NCI-H526 (cell line): ENCODE data around the gene FZD2.
"Not testable (repeated sequence)": the region's sequence is repeated elsewhere in the genome, so short reads cannot be mapped to it uniquely, and the experiment has no call there.

Source experiments
- DNase-seq, 2 experiments: peaks; one replicate each; lab custom pipeline; 2025; lab: John Stamatoyannopoulos, UW

The FZD2 gene

DNA sequence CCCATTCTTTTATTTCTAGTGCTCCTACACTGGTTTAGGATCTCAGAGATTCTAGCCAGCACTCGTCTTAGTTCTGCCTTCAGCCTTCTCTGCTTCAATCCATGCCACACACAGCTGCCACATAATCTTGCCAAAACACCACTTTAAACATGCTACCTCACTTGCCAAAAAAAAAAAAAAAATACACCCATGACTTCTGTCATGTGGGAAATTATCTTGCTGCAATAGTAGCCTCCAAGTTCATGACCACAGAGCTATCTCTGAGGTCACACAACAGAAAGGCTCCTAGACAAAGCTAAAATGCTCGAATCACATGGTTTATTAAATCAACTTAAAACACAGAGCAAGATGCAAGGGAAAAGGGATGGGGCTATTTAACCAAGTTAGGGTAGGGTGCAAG lies 18.1 kb downstream of the FZD2 start:
- no peak for DNase-seq

DNA sequence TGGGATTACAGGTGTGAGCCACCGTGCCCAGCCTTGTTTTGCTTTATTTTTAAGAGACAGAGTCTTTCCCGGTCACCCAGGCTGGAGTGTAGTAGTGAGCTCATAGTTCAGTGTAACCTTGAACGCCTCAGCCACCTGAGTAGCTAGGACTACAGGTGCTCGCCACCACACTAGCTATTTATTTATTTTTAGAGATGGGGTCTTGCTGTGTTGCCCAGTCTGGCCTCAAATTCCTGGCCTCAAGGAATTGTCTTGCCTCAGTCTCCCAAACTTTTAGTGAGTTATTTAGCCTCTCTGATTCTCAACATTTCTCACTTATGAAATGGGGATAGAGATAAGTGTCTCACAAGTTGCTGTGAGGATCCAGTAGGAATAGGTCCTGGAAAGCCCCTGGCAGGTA lies 21.7 kb downstream of the FZD2 start:
- no peak for DNase-seq

DNA sequence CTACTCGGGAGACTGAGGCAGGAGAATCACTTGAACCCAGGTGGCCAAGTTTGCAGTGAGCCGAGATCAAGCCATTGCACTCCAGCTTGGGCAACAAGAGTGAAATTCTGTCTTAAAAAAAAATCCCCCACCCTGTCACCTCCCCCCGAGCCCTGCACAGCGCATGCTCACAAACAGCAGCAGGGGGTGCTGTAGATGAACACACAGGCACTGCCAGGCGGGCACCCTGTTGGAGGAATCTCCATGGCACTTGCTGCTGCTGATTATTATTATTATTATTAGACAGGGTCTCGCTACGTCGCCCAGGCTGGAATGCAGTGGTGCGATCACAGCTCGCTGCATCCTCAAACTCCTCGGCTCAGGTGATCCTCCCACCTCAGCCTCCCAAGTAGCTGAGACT lies 24.6 kb downstream of the FZD2 start:
- DNase-seq, result peak; percentile 18 to 63

DNA sequence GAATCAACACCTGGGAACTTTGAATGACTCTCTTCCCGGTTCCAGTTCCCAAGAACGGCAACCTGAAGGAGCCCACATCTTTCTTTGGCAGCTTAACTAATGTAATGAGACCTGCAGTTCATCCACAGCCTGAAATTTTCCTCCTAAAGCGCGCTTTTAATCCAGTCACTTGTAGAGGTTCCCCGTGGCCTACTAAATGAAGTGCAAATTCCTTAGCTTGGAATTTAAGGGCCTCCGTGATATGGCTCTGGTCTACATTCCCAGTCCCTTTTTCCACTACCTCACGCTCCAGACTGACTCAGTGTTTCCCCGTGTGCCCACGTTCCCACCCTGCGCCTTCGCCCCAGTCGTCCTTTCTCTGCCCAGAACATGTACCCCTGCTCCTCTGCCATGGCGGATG lies 27.2 kb downstream of the FZD2 start:
- DNase-seq, result no peak

DNA sequence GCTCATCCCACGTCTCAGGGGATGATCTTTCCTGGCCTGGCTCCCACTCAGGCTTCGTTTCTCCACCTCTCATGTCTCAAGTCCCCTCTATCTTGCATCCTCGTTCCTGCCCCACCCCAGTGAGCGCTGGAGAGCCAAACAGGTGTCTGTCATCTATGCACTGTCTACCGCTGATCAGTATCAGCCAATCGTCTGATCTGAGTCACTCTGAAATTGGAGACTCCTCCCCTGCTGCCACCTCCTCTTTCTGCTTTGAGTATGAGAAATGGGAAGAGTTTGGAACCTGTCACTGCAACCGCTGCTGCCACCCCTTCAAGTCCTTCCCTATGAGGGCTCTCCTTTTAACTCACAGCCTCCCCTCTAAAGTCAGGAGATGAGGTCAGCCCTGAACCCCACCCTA lies 28.0 kb downstream of the FZD2 start:
- no peak for DNase-seq

DNA sequence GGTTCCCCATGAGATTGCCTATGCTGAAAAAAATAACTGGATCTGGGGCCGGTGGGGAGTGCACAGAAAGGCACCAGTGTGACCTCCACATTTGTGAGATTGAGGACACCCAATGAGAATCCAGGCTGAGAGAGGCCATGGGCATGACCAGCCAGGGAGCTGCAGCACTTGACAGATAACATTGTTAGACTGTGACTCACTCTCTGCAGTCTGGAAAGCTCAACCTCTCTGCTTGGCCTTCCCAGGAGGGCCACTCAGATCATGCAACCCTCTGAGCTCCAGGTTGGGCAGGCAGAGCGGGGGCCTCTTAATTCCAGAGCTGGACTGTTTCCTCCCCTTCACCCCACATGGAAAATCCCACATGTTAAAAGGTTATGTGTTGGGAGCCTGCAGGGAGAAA lies 30.1 kb downstream of the FZD2 start:
- no peak for DNase-seq

DNA sequence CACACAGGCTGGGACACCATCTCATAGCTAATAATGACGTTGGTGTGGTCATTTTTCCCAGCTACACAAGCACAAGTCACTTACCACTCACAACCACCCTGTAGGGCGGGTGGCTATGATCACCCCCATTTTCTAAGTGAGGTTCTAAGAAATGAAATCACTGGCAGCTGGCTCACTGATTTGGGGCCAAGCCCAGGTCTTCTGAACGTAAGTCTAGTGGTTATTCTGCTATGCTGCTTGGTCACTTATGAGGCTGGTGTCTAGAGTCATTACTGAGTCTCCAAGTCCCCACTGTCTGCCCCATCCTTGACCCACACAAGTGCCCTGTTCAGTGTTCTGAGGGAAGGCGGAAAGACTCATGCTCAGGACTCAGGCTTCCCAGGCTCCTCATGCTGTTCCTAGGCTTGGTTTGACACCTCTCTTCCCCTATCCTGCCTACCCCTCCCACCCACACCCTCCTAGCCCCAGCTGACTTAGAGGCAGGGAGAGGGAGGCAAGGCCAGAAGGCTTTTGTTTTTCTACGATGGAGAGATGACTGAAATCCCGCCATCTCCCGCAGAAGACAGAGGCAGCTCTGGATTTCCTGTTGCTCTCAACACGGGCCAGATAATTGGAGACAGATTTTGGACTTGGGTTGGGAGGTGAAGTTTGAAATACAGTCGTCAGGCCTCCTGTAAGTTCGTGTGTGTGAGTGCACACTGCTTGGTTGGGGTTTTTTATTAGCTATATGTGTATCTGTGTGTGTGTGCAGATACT lies 32.2 kb downstream of the FZD2 start:
- DNase-seq, result no peak

DNA sequence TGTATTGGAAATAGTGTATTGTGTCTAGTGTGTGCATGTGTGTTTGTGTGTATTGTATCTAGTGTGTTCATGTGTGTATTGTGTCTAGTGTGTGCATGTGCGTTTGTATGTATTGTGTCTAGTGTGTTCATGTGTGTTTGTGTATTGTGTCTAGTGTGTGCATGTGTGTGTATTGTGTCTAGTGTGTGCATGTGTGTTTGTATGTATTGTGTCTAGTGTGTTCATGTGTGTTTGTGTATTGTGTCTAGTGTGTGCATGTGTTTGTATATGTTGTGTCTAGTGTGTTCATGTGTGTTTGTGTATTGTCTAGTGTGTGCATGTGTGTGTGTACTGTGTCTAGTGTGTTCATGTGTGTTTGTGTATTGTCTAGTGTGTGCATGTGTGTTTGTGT lies 32.8 kb downstream of the FZD2 start:
- DNase-seq, result not testable (repeated sequence)

DNA sequence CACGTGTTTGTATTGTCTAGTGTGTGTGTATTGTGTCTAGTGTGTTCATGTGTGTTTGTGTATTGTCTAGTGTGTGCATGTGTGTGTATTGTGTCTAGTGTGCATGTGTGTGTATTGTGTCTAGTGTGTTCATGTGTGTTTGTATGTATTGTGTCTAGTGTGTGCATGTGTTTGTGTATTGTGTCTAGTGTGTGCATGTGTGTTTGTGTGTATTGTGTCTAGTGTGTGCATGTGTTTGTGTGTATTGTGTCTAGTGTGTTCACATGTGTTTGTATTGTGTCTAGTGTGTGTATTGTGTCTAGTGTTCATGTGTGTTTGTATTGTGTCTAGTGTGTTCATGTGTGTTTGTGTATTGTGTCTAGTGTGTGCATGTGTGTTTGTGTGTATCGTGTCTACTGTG lies 33.5 kb downstream of the FZD2 start:
- not testable (repeated sequence) for DNase-seq

DNA sequence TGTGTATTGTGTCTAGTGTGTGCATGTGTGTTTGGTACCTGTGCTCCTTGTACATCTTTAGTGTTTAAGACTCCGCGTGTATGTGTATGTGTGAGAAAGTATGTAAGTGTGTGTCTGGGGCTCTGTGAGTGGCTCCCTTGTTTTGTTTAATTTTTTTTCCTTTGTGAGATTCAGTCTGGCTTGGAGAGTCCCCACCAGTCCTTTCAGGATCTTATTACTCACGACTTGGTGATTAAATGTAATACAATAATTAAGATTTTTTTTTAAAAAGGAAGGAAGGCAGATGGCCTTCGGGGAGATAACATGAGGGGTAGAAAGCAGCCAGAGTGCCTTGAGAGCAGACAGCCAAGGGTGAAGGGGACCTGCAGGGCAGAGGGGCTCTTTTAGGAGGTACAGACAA lies 33.9 kb downstream of the FZD2 start:
- DNase-seq, result no peak

DNA sequence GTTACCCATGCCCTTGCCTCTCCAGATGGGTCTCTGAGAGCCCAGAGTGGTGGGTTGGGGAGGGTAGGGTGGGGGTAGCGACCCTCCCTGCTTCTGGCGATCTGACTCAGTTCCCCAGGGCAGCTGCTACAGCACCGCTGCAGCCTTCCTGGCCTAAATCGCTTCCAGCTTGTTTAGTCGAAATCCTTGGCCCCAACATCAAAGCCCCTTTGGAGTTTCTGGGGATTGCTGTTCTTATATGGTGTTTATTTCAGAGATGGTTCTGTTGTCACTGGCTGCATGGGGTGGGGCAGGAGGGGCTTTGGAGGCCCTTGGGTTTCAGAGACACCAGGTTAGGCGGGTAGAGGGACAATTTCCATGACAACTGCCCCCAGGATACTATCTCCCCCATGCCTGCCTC lies 35.9 kb downstream of the FZD2 start:
- DNase-seq, result no peak

DNA sequence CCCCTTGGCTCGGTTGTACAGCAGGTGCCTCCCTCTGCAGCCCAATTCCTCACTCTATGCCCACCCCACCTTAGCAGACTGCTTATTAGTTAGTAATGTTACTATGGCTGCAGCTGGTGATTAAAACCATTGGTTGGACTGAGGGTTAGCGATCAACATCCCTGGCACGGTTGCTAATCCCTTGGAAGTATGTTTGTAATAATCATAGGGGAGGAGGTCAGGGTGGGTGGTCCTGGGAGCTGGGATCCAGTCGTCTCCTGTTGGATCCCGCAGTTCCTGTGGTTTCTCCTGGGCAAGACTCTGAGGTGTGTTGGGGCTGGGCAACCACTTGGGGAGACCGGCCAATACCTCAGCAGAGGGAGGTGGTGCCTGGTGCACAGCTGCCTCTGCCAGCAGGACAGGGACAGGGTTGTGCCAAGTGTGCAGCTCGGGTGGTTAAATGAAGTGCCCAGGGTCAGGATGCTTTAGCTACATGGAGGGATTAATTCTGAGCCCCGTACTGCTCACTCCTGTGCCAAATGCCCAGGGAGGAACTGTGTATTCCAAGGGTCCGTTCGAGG lies 38.0 kb downstream of the FZD2 start:
- DNase-seq, result no peak

DNA sequence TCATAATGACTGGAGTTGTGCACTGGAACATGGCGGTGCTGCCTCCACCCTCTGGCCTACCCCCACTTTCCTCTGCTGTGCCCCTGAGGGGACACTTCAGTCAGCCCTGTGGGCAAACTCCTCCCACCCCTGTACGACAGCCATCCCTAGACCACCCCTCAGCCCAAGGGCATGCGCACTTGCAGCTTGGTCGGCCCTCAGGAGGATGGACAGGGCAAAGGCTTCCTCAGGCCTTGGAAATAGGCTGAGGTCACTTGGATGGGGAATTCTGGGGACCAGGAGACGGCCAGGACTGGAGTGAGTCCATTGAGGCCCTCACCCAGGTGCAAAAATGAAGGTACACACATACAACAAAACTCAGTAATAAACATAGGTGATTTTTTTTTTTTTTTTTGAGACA lies 41.0 kb downstream of the FZD2 start:
- DNase-seq, result no peak

DNA sequence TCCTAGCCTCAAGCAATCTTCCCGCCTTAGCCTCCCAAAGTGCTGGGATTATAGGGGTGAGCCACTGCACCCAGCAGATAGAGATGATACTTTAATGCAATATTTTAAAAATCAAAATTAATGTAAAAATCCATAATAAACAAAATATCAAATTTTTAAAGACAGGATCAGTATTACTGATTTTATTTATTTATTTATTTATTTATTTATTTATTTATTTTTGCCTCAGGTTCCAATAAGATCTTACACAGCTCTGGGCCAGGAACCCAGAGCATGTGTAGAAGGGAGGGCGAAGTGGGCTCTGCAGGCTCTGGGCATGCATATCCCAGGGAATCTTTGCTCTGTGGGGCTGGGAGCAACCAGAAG lies 41.6 kb downstream of the FZD2 start:
- no peak for DNase-seq

DNA sequence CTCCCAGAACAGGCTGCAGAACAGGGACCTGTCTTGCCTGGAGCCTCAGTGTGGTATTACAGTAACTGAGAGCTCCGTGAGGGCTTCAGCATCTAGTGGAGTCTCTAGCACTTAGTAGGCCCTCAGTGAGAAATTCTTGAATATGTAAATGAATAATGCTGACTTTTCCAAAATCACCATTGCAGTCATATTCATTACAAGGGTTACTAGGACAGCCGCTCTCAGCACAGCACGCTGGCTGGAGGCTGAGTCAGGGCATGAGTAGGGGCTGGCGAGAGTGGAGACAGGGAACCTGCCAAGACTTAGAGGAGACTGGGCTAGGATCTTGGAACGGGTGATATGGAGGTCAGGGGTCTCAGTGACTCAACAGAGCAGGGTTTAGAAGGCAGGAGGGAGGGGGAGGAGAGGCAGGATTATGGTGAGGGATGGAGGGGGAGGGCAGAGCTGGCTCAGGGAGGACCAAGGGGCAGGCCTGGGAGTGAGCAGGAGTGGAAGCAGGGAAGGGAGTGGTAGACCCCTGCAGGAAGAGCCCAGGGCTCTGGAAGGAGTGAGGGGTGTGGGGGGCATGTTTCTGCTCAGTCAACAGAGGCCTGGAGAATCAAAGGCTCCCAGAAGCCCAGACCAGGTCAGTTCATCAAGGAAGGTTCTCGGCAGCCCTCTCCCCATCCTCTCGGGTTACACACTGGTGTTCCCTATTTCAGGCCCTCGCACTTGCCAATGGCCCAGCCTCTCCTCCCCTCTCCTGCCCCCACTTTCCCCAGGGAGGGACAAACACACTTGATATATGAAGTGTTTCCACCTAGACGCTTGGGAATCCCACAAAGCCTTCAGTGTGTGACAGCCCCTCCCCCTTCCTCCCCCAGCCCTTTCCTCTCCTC lies 42.3 kb downstream of the FZD2 start:
- DNase-seq, result no peak

DNA sequence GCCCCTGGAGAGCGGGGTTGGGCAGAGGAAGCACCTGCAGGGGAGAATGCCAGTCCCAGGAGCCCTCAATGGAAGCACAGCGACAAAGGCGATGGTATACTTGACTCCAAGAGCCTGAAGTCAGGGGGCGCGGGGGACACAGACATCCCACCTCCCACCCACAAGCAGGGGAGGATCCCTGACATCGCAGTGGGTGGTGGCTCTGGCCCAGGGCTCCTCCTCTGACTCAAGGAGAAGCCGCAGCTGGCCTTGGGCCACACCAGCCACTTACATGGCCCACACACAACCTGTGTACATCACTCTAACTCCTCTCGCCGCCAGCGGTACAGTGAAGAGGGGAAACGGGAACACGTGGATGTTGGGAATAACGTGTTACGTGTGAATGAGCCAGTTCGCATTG lies 44.3 kb downstream of the FZD2 start:
- DNase-seq, result no peak

DNA sequence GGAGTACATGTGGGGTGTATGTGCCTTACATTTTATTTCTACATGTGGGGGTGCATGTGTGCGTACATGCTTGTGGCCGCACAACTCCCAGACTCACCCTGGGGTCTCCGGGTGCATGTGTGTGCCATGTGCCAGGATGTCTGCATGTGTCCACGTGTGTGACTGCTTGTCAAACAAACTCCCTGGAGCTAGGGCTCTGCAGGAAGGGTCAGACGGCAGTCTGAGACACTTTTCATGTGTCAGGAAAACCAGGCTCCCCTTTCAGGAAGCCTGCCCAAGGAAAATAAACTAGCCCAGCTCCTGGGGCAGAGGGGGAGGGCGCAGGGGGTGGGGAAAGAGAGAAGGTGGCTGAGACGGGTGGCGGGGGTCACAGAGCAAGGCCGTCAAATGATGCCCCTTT lies 44.7 kb downstream of the FZD2 start:
- no peak for DNase-seq

DNA sequence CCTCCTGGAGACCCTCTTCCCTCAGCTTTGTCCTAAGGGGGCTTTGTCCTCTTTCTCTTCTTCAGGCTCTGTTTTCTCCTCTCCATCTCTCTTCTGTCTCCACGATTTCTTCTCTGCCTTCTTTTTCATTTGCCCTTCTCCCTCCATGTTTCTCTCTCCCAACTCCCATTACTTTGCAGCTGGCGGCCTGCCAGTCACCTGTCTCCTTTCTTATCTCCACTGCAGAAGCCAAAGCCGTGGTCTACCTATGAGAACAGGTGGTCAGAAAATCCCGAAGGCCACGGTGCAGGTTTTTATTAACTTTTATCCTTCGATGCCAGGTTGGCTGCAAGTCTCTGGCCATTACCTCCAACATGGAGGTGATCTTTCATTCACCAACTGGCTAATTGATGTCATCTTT lies 45.1 kb downstream of the FZD2 start:
- DNase-seq, result no peak

DNA sequence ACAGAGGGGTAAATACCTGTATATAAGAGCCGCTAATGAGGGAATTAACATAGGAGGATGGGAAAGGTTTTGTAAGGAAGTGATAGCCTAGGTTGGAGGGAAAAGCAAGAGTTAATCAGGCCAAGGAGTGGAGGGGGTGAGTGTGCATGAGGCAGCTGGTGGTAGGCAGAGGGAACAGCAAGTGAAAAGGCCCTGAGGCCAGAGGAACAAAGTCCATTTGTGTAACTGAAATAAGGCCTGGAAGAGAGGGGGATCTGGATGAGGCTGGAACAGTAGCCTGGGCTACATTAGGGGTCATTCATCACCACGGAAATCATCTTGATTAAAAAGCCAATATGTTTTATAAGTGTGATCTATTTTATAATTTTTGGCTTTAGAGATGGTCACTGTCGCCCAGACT lies 45.7 kb downstream of the FZD2 start:
- no peak for DNase-seq

DNA sequence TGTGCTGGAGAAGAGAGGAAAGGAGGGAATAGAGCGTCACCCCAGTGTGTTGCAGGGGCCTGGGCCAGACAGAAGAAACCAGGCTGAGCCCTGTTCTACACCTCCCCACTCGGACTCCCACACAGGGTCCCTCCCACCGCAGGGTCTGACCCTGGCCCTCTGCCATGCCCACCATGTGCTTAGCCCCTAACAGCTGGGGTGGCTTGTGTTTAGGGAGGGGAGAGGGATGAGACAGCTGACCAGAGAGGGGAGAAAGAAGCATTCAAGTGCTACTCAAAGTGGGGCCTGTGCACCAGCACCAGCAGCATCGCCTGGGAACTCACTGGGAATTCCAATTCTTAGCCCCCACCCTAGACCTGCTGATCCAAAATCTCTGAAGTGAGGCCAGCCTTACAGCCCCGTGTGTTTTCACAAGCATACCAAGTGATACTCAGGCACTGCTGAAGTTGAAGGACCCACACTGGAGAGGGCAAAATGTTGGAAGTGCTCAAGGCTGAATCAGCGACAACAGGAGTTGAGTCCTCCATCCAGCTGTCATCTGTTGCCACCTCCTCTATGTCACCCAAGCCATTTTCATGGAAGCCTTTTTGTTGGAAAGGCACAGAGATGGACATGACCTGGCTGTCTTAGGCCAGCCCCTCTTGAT lies 47.0 kb downstream of the FZD2 start:
- DNase-seq, result no peak

DNA sequence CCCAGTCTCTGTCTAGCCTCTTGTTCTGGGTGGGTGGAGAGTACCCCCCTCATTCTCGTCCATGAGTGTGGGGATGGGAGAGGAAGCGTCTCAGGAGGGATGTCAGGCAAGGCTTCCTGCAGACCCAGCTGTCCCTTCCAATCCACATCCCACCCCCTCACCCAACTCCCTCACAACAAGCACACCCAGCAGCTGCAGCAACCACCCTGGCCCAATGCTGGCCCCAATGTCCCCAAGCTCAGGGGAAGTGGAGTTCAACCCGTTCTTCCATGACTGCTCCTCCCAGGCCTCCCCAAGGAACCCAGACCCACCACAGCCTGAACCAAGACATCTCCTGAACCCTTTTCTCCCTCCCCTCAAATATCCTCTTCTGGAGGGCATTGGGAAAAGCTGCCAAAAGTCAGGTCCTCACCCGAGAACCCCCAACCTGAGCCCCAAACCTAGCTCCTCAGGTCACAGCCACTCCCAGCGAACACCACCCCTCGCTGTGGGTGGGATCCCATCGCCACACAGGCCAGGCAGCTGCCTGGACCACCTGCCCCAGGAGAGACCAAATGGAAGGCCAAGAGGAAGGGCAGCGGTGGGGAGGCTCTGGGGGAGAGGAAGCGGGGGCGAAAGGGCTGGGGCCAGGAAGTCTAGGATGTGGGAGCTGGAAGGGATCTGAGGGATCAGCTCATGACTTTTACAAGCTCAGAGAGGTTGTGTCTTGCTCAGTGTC lies 47.6 kb downstream of the FZD2 start:
- no peak for DNase-seq

DNA sequence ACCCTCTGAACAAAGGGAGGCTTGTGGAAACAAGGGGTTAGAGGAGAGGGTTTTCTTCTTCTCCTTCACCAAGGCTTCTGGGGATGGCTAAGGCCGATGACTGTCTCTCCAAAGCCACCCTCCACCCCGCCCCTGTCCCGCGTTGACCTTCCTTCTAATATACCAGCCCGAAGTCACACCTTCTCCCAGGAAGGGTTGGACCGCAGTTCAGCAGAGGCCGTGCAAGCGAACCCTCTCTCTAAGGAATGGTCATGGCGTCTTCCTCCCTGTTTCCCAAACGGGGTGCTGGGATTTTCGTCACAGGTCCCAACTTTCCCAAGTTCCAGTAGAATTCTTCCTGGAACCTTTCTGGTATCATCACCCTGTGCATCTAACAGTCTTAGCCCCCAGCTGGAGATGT lies 49.4 kb downstream of the FZD2 start:
- no peak for DNase-seq
